Sigmoid colon (tissue), 7 donors: ENCODE measurements around the gene KRTAP16-1. TPM values are rescaled to one million over a fixed set of nuclear protein-coding genes. Genes with fewer than 3 reads are reported as not detected.

ENCODE experiments used
- DNase-seq: peaks from one replicate; pipeline ENCODE4 v3.0.0-alpha.2; 2019
- H3K27ac ChIP-seq, 4 donors: fragments of 200-600 bp; sonication (generic); one replicate each; pipeline ENCODE4 v1.5.1; 2016 to 2019; ENCODE audit warnings: mild to moderate bottlenecking in 1 of 4
- H3K27me3 ChIP-seq, 3 donors: fragments of 200-600 bp; sonication (generic); one replicate each; pipeline ENCODE4 v1.5.1; 2019; ENCODE audit warnings: mild to moderate bottlenecking in 1 of 3
- H3K36me3 ChIP-seq, 4 donors: fragments of 200-600 bp; sonication (generic); one replicate each; pipeline ENCODE4 v1.5.1; 2016 to 2019
- H3K4me1 ChIP-seq, 4 donors: fragments of 200-600 bp; sonication (generic); one replicate each; pipeline ENCODE4 v1.5.1; 2017 to 2019
- H3K4me3 ChIP-seq, 4 donors: fragments of 200-600 bp; sonication (generic); one replicate each; pipeline ENCODE4 v1.5.1; 2017 to 2019; ENCODE audit warnings: mild to moderate bottlenecking in 2 of 4, moderate library complexity in 1 of 4
- H3K9me3 ChIP-seq, 4 donors: fragments of 200-600 bp in 3 of 4; sonication (generic) in 3 of 4; one replicate each; pipeline versions ENCODE4 v1.5.1 to v1.6.1; 2013 to 2019
- EP300 ChIP-seq, 4 donors: sonication (generic); formaldehyde crosslinking; IDR thresholded peaks; one replicate each; pipeline ENCODE4 v1.6.1; 2017; ENCODE audit warnings: antibody characterized with exemption in 4 of 4
- POLR2A ChIP-seq, 2 donors: fragments of 450-650 bp; IDR thresholded peaks; one replicate each; pipeline ENCODE4 v1.6.1; 2016; ENCODE audit warnings: antibody characterized with exemption in 2 of 2, mild to moderate bottlenecking in 2 of 2, moderate library complexity in 2 of 2
- POLR2AphosphoS5 ChIP-seq, 4 donors: sonication (generic); formaldehyde crosslinking; IDR thresholded peaks; one replicate each; pipeline ENCODE4 v1.6.1; 2017; ENCODE audit warnings: antibody characterized with exemption in 4 of 4
- WGBS, 2 donors: extraction: QIAGEN DNeasy Blood & Tissue Kit; methylation state at CpG; one replicate each; pipeline ENCODE4 v1.1.7; 2013; 5-methylcytosine and 5-hydroxymethylcytosine counted together
- intact Hi-C: fragments of 100-400 bp; cut with DNase I; formaldehyde crosslinking; loops from one replicate; pipeline ENCODE4 v1.15.1; 2023
- polyA plus RNA-seq, 3 donors: library from polyadenylated mRNA; stranded (reverse); fragments of 200-250 nt; gene quantifications; one replicate each; pipeline ENCODE4 v1.2.3, GENCODE V29; 2013
- total RNA-seq, 4 donors: library from RNA; depleted of rRNA; stranded (reverse); fragments of >200 nt; gene quantifications; one replicate each; pipeline ENCODE4 v1.1.0, GENCODE V29; 2016
- TF ChIP-seq, protein P1 (sequence below), 4 experiments: fragments of 450-650 bp in 3 of 4; fragments of 200-600 bp in 1 of 4; IDR thresholded peaks; one replicate each; pipeline ENCODE4 v1.5.1; 2016 to 2019; ENCODE audit warnings: antibody characterized with exemption in 4 of 4, mild to moderate bottlenecking in 3 of 4, moderate library complexity in 2 of 4
- donor health status: healthy with polysubstance abuse.
- donor health status: Bipolar disorder and iron deficiency.
- donor health status: healthy.

KRTAP16-1 gene
- total and polyA plus RNA-seq, 7 donors = not detected

DNA sequence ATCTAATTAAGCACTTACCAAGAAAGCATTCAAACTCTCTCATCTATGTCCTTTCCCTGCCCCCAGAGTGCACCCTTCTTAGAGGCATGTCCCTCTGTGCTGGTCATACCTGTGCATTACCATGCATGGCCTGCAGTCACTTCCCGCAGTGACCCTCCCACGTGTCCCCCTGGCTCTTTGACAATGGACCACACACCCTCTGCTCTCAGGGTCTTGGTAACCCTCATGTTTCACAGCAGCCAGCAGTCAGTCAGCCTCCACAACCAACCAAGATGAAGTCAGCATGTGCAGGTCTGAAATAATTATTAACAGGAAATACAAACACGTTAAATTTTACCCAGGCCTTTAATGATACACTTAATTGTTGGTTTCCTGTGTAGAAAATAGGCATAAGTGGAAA, 31.4 kb upstream of the KRTAP16-1 start:
- TF ChIP-seq POLR2A (IDR thresholded peaks at IDR 0.05) = no peak
- no peak for TF ChIP-seq POLR2AphosphoS5 (IDR thresholded peaks at IDR 0.05)
- no peak for TF ChIP-seq EP300 (IDR thresholded peaks at IDR 0.05)
- no peaks in the 10 kb centered on the region for H3K36me3 ChIP-seq
- no peak for DNase-seq
- H3K9me3 ChIP-seq = no peaks in the 10 kb centered on the region
- no peak overlapping the region for H3K4me3 ChIP-seq
- no peaks in the 10 kb centered on the region for H3K4me1 ChIP-seq
- no peaks in the 10 kb centered on the region for H3K27me3 ChIP-seq
- WGBS, 2 donors = 61 to 64% methylated on average over 3 of the region's 3 CpGs
- intact Hi-C loops = no loop called here
- no peak overlapping the region for H3K27ac ChIP-seq

DNA sequence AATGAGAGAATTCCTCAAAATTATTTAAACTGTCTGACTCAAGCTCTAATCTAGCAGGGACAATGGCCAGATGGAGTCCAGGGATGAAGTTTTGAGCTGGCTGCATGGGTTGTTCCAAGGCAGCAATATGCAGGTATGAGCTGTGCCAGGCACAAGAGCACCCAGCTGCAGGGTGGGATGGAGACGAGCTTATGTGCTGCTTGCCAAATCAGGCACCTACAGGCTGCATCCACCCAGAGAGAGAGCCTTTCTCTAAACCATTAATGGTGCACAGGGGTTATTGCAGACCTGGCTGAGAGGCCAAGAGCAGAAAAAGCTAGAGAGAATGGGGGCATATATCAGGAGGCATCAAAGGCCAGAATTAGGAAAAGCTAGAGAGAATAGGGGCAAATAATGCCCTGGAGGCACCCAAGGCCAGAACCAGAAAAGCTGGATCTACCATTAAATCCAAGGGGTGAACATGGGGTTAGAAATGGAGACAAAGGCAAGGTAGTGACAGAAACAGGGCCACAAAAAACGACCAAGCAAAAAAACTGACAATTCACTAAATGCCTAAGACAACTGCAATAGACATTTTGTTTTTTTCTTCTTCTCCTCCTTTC, 30.6 kb upstream of the KRTAP16-1 start:
- TF ChIP-seq POLR2A (IDR thresholded peaks at IDR 0.05) = no peak
- TF ChIP-seq POLR2AphosphoS5 (IDR thresholded peaks at IDR 0.05) = no peak
- no peak for TF ChIP-seq EP300 (IDR thresholded peaks at IDR 0.05)
- TF ChIP-seq, protein P1, sequence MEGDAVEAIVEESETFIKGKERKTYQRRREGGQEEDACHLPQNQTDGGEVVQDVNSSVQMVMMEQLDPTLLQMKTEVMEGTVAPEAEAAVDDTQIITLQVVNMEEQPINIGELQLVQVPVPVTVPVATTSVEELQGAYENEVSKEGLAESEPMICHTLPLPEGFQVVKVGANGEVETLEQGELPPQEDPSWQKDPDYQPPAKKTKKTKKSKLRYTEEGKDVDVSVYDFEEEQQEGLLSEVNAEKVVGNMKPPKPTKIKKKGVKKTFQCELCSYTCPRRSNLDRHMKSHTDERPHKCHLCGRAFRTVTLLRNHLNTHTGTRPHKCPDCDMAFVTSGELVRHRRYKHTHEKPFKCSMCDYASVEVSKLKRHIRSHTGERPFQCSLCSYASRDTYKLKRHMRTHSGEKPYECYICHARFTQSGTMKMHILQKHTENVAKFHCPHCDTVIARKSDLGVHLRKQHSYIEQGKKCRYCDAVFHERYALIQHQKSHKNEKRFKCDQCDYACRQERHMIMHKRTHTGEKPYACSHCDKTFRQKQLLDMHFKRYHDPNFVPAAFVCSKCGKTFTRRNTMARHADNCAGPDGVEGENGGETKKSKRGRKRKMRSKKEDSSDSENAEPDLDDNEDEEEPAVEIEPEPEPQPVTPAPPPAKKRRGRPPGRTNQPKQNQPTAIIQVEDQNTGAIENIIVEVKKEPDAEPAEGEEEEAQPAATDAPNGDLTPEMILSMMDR (IDR thresholded peaks at IDR 0.05) = no peak
- WGBS, 2 donors = 63 to 64% methylated on average over 2 of the region's 2 CpGs
- intact Hi-C loops = no loop called here
- Histone ChIP-seq H3K4me3 (no peak overlapping the region), H3K36me3 (no peaks in the 10 kb centered on the region), H3K9me3 (no peaks in the 10 kb centered on the region), H3K27me3 (no peaks in the 10 kb centered on the region), H3K27ac (no peak overlapping the region), H3K4me1 (no peaks in the 10 kb centered on the region)
- no peak for DNase-seq

DNA sequence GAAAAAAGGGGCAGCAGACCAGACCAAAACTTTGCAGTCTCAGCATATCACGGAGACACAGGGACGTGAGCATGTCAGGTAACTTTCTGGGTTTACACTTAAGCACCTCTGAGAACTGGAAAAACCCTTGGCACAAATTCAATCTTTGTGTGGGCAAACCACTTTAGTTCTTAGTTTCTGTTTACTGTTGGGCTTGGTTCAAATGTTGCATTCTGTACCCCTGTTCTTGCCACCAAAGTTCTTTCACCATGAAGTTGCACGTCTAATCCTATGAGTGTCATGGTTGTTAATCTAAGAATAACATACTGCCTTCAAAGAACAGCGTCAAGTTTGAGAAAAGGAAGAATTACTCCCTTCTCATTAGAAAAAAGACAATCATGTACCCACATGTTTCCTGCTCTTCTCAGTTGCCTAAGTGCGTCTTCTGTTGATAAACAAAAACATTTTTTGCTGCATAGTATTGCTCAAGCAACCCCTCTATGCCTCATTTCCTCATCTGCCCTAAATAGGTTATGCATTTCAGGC, 29.9 kb upstream of the KRTAP16-1 start:
- no peaks in the 10 kb centered on the region for H3K9me3 ChIP-seq
- no peak overlapping the region for H3K27ac ChIP-seq
- intact Hi-C loops = no loop called here
- no peak for TF ChIP-seq POLR2AphosphoS5 (IDR thresholded peaks at IDR 0.05)
- TF ChIP-seq, protein P1 (IDR thresholded peaks at IDR 0.05) = no peak
- TF ChIP-seq POLR2A (IDR thresholded peaks at IDR 0.05) = no peak
- TF ChIP-seq EP300 (IDR thresholded peaks at IDR 0.05) = no peak
- no peak overlapping the region for H3K4me3 ChIP-seq
- no peak for DNase-seq
- H3K36me3 ChIP-seq = no peaks in the 10 kb centered on the region
- no peaks in the 10 kb centered on the region for H3K27me3 ChIP-seq
- no peaks in the 10 kb centered on the region for H3K4me1 ChIP-seq
- WGBS, 2 donors = 43 to 46% methylated on average over 5 of the region's 5 CpGs

DNA sequence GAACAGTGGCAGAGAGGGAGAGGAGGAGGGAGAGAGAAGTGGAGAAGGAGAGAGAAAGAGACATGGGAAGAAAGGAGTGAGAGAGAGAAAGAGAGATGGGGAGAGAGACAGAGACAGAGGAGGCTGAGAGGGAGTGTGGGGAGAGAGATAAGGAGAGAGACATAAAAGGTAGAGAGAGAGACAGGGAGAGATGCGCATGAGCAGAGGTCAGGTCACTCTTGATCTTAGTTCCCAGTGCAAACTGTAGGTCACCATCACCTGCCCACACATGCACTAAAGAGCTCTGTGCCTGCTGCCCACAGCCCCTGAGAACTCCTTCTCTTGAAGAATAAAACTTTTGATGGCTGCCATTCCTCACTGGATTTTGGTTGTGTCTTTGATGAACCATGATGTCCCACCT, 26.6 kb upstream of the KRTAP16-1 start:
- no peaks in the 10 kb centered on the region for H3K27me3 ChIP-seq
- H3K27ac ChIP-seq = no peak overlapping the region
- no peaks in the 10 kb centered on the region for H3K36me3 ChIP-seq
- no peak for DNase-seq
- H3K9me3 ChIP-seq = no peaks in the 10 kb centered on the region
- intact Hi-C loops = no loop called here
- H3K4me3 ChIP-seq = no peak overlapping the region
- H3K4me1 ChIP-seq = no peaks in the 10 kb centered on the region
- WGBS, 2 donors = 88 to 98% methylated on average over 1 of the region's 1 CpG
- TF ChIP-seq, protein P1 (IDR thresholded peaks at IDR 0.05) = no peak
- TF ChIP-seq POLR2AphosphoS5 (IDR thresholded peaks at IDR 0.05) = no peak
- TF ChIP-seq EP300 (IDR thresholded peaks at IDR 0.05) = no peak
- TF ChIP-seq POLR2A (IDR thresholded peaks at IDR 0.05) = no peak

DNA sequence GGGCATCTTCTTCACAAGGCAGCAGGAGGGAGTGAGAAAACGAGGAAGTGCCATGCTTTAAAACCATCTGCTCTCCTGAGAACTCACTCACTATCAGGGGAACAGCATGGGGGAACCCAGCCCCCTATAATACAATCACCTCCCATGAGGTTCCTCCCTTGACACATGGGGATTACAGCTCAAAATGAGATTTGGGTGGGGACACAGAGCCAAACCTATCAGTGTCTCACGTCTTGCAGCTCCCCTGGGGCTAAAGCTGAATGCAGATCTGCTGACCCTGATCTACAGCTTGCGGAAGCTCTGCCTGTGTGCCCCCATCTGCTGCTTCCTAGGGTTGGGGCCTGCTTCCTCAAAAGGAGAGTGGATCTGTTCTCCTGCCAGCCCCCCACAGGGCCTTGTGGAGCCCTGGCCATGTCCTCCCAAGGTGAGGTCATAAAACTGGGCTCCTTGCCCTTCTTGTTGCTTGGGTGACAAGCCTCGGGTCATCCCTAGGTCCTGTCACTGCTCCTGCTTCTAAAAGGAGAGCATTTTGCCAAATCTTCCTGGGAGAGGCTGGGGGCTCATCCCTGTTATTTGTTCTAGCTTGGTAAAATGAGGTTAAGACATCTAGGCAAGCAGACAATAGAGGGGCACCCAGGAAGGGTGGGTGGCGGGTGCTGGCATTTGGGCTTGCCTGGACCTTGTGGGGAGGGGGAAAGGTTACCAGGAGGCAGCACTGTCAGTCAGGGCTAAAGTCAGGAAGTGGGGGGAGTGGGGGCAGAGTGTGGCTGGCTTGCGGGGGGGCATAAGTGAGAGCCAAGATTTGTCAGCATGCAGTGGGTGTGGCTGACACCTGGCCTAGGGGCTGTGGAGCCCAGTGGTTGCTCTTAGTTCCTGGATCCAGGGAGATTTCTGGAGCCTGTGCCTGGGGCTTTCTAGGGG, 25.5 kb upstream of the KRTAP16-1 start:
- Histone ChIP-seq H3K9me3 (no peaks in the 10 kb centered on the region), H3K27me3 (no peaks in the 10 kb centered on the region), H3K27ac (no peak overlapping the region), H3K4me3 (no peak overlapping the region), H3K36me3 (no peaks in the 10 kb centered on the region), H3K4me1 (no peaks in the 10 kb centered on the region)
- TF ChIP-seq POLR2A (IDR thresholded peaks at IDR 0.05) (no peak), EP300 (IDR thresholded peaks at IDR 0.05) (no peak), POLR2AphosphoS5 (IDR thresholded peaks at IDR 0.05) (no peak)
- TF ChIP-seq, protein P1 (IDR thresholded peaks at IDR 0.05) = no peak
- WGBS, 2 donors = 76 to 79% methylated on average over 6 of the region's 6 CpGs
- intact Hi-C loops = no loop called here
- DNase-seq = no peak
